NOMO-1 treated with dmso at 0.1 percent for 144 hours (cell line): Measurements from ENCODE around the gene C1orf56.

Source experiments
- DNase-seq: peaks from one replicate; lab custom pipeline; 2025; ENCODE audit not compliant: unreplicated experiment; lab: John Stamatoyannopoulos, UW

C1orf56 gene

GRCh38 chr1:151024540-151025146, 22.9 kb upstream of the C1orf56 start:
- peak; percentile 45 for DNase-seq

DNA sequence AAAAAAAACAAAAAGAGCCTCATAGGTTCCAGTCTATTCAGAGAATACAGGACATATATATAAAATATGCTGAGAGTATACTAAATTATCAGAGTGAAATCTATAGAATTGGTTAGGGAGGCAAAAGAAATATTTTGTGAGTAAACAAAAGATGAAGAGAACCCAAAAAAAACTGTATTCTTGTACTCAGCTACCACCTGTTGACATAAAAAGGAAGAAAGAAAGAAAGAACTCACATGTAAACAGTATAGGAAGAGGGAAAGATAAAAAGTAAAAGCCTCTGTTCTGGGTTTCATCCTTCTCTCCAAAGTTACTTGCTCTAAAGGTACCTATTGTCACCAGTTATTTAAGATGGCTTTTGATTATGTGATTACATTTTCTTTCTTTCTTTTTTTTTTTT, 21.1 kb upstream of the C1orf56 start:
- no peak for DNase-seq

GRCh38 chr1:151032164-151032563, 15.4 kb upstream of the C1orf56 start:
- DNase-seq, result no peak

DNA sequence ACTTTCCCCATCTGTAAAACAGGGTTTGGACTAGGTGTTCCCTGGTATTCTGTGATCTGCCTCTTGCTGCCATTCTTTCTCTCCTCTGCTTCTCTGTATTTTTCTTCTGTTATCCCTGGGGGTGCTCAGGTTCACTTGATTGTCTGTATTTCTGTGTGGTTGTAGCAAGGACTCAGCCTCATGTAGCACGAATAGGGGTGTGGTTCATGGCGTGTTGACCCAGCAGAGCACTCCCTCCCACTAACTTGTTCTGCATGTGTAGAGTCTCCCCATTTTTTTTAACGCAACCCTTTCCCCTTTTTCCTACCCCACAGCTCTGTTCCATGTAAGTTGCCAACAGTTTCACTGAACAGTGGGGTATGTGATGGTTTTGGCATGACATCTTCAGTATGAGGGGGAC, 12.4 kb upstream of the C1orf56 start:
- no peak for DNase-seq

DNA sequence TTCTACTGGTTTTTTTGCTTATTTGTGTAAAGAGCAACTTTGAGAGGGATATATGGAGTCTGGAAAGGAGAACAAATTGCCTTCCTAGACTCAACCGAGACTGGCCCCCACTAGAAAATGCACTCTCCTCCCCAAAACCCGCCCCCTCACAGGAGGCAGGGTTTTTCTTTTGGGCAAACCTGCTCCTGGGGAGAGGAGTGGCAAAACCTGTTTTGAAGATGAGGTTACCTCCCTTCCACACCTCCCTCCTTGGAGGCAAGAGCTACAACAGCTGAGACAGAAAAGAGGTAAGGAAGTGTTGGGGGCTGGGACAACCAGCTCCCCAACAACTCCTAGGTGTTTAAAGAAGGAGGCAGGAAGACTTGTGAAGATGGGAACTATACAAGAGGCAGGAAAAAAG, 11.2 kb upstream of the C1orf56 start, which contains the start of gene BNIPL:
Gene BNIPL (plus strand): TSS at position 231 of the 400 bp plus-strand sequence. CDS start 140 bp downstream, at position 371.
- DNase-seq, result no peak

DNA sequence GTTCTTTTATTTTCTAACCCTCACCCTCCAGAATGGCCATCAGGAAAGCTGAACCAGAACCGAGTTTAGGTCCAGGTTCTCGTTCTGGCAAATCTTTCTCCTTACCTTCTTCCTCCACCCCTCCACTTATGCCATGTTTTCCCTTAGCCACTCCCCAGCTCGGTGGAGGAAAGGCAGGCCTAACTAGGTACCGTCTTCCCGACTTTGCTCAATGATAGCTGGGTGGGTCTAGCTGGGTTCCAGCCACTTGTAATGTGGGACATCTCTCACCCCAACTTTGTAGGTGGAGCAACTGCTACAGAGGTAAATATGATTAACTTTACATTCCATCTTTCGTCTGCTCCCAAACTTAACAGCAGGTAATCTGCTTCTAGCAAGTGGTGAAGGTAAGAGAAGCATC, 10.5 kb upstream of the C1orf56 start:
- DNase-seq, result no peak

GRCh38 chr1:151039521-151039920, 8.0 kb upstream of the C1orf56 start:
- DNase-seq, result no peak

- no peak for DNase-seq
Observed at GRCh38 chr1:151043163-151043562, 4.4 kb upstream of the C1orf56 start.

GRCh38 chr1:151047925-151048644, 534 bp downstream of the C1orf56 start:
- peak; percentile 50 for DNase-seq

DNA sequence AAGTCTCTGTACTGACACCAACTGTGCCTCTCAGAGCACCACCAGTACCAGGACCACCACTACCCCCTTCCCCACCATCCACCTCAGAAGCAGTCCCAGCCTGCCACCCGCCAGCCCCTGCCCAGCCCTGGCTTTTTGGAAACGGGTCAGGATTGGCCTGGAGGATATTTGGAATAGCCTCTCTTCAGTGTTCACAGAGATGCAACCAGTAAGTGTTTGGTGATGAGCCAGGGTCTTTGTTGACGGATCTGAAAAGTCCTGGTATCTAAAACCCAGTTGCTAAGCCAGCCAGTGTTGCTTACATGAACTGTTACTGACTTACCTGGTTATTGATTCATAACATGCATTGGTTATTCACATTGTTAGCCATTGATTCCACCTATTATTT, 1.1 kb downstream of the C1orf56 start:
- DNase-seq, result no peak

DNA sequence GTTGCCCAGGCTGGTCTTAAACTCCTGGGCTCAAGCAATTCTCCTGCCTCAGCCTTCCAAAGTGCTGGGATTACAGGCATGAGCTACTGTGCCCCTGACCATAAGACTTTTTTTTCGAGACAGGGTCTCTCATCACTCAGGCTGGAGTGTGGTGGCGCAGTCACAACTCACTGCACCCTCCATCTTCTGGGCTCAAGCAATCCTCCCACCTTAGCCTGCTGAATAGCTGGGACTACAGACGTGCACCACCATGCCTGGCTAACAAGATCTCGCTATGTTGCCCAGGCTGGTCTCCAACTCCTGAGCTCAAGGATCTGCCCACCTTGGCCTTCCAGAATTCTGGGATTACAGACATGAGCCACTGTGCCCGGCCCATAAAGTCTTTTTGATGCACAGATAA, 1.9 kb downstream of the C1orf56 start:
- DNase-seq, result no peak

- no peak for DNase-seq
Observed at GRCh38 chr1:151050051-151050688, 2.6 kb downstream of the C1orf56 start.

DNA sequence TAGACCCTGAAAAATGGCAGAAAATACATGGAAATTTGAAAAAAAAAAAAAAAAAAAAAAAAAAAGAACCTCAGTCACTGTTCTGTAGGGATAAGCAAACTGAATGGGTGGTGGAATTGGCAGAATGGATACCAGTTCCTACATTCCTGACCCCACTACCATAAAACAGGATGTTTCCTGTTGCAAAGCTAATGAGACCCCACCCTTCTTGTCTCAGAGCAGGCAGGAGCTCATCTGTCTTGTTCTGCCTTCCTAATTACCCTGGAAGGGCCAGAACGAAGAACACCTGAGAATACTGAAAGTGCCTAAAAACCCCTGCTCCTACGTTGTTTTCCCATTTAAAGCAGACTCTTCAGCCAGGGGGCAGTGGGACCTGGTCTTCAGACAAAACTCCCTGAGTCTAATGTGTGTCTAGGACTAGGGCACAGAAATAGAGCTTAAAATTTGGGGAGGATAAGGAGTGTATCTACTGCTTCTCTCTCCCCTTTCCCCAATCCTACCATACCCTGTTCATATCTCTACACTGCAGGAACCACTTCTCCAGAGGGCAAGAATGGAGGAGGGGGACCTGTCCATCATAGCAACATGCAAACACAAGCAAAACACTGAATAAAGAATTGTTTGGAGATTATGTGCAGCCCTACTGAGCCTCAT, 3.9 kb downstream of the C1orf56 start:
- DNase-seq, result no peak

- DNase-seq, result no peak
Observed at GRCh38 chr1:151054971-151055547, 7.5 kb downstream of the C1orf56 start.

DNA sequence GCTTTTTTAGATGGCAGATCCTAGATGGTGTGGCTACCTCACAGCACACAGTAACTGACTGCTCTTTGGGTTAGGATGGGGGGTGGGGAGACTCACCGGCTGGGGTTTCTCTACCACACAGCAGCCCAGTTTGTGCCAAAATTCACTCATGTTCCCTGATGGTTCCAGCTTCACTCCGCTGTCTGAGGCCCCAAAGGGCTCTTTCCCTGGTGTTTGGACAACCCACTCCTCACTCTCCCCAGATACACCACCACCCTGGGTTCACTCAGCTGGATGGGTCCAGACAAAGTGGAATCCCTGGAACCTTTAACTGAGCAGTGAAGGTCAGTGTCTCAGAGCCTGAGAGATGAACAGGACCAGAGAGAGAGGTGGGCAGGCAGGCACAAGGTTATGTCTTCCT, 8.0 kb downstream of the C1orf56 start:
- no peak for DNase-seq

GRCh38 chr1:151056149-151056548, 8.6 kb downstream of the C1orf56 start:
- peak; percentile 5 for DNase-seq

- DNase-seq, result no peak
Observed at GRCh38 chr1:151058692-151059091, 11.1 kb downstream of the C1orf56 start.

DNA sequence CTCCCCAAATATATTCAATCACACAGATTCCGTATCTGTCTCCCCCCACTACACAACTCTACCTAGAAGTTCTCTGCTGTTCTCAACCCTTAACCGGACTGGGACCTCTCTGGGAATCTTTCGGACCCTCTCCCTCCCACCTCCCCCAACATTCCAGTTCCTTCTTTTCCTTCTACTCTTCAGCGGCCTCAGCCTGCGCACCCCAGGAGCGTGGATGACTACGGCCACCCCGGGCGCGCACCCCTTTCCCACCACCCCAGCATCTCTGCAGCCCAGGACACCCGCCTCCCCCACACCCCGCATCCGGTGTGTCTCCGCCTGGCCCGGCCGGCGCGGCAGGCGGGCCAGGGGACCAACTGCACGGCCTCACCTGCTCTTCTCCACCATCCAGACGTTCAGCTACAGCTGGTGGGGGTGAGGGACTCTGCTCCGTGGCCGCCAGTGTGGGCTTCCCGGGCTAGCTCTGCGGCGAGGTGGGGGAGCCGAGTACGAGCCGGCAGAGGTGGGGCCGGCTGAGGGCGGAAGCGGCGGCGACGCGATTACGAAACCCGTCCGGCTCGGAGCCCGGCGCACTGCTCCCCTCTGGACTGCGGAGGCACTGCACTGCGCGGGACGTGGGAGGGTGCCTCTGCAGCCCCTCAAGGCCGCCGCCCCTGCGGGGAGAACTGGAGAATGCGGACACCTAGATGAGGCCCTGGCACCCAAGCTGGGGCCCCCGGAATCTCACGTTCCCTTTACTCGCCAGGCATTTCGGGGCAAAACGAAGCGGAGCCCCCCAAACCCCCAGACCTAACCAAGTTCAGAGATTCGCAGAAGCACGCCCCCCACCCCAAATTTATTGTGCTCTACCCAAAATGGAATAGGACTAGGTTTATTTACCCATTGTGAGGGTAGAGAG, 11.8 kb downstream of the C1orf56 start, which contains the start of gene CDC42SE1:
Gene CDC42SE1 (minus strand): TSS at position 514 of the 898 bp plus-strand sequence. CDS start 3,892 bp downstream, outside the sequence.
- DNase-seq, result peak; percentile 86

- DNase-seq, result no peak
Observed at GRCh38 chr1:151060007-151060656, 12.6 kb downstream of the C1orf56 start, which contains the start of gene MLLT11. Gene MLLT11, plus strand, starts transcription at chr1:151060397. Its CDS starts 6,828 bp downstream, at chr1:151067225.
